Fibroblast of pulmonary artery (primary cell): ENCODE results near the gene GP1BB.

Source experiments
- DNase-seq: peaks from one replicate; pipeline ENCODE4 v3.0.0-alpha.2; 2010; ENCODE audit warnings: low read depth
- H3K4me3 ChIP-seq: replicated peaks from 2 replicates; pipeline ENCODE4 v1.5.1; 2011; ENCODE audit warnings: low read depth, mild to moderate bottlenecking, control low read depth, low read length, moderate library complexity
- CTCF ChIP-seq: IDR thresholded peaks from 2 replicates; pipeline ENCODE4 v1.5.1; 2011; ENCODE audit warnings: mild to moderate bottlenecking, control low read depth, low read length, inconsistent platforms; ENCODE audit errors: missing control alignments

Gene GP1BB

GRCh38 chr22:19756288-19757128 lies 33.2 kb downstream of the GP1BB start:
- no peak for DNase-seq
- H3K4me3 ChIP-seq = no peak overlapping the region
- TF ChIP-seq CTCF = peak; percentile 23

GRCh38 chr22:19757140-19757984 lies 34.0 kb downstream of the GP1BB start:
- no peak overlapping the region for H3K4me3 ChIP-seq
- no peak for TF ChIP-seq CTCF
- DNase-seq = no peak

GRCh38 chr22:19757985-19758895 lies 34.9 kb downstream of the GP1BB start:
- no peak overlapping the region for H3K4me3 ChIP-seq
- no peak for DNase-seq
- TF ChIP-seq CTCF = no peak

- no peak for TF ChIP-seq CTCF
- H3K4me3 ChIP-seq = no peak overlapping the region
- no peak for DNase-seq
Measured at GRCh38 chr22:19758896-19759426, 35.6 kb downstream of the GP1BB start.

GRCh38 chr22:19759427-19760057 lies 36.2 kb downstream of the GP1BB start:
- no peak overlapping the region for H3K4me3 ChIP-seq
- TF ChIP-seq CTCF = no peak
- no peak for DNase-seq
